NB4 (cell line): ENCODE data around the gene OTOP3.

ENCODE experiments used
- DNase-seq: peaks from one replicate; pipeline ENCODE4 v3.0.0; 2010; ENCODE audit warnings: low read depth
- H3K4me3 ChIP-seq: one replicate; pipeline ENCODE4 v1.5.1; 2011; ENCODE audit warnings: mild to moderate bottlenecking, low read depth, low read length, moderate library complexity
- CTCF ChIP-seq: IDR thresholded peaks from one replicate; pipeline ENCODE4 v1.5.1; 2012; ENCODE audit warnings: low read depth, low read length
- MAX ChIP-seq: IDR thresholded peaks from 2 replicates; pipeline ENCODE4 v1.6.1; 2011; ENCODE audit warnings: low read depth, low read length
- MYC ChIP-seq: IDR thresholded peaks from 2 replicates; pipeline ENCODE4 v1.6.1; 2011; ENCODE audit warnings: low read depth, low read length
- POLR2A ChIP-seq: IDR thresholded peaks from 2 replicates; pipeline ENCODE4 v1.6.1; 2011; ENCODE audit warnings: mild to moderate bottlenecking; ENCODE audit not compliant: insufficient read length; ENCODE audit errors: extremely low read depth

The OTOP3 gene

GRCh38 chr17:74957935-74958740 lies 22.4 kb downstream of the OTOP3 start:
- no peak overlapping the region for H3K4me3 ChIP-seq
- no peak for TF ChIP-seq POLR2A
- peak; percentile 32; the same call in 1 of the 2 replicates for TF ChIP-seq MAX
- TF ChIP-seq MYC, result no peak
- peak; percentile 91 for TF ChIP-seq CTCF
- peak; percentile 69 for DNase-seq

- TF ChIP-seq CTCF, result no peak
- TF ChIP-seq MYC, result no peak
- no peak for TF ChIP-seq MAX
- no peak for TF ChIP-seq POLR2A
- no peak for DNase-seq
- H3K4me3 ChIP-seq, result no peak overlapping the region
Measured at GRCh38 chr17:74959826-74960515, 24.3 kb downstream of the OTOP3 start.

GRCh38 chr17:74960570-74961342 lies 25.1 kb downstream of the OTOP3 start:
- no peak overlapping the region for H3K4me3 ChIP-seq
- TF ChIP-seq POLR2A (no peak), MYC (peak; percentile 91), MAX (peak; percentile 97), CTCF (peak; percentile 83)
- DNase-seq, result peak; percentile 81

- no peak for TF ChIP-seq MAX
- no peak for TF ChIP-seq POLR2A
- peak; percentile 55 for TF ChIP-seq CTCF
- no peak for TF ChIP-seq MYC
- peak; percentile 84 for DNase-seq
Measured at GRCh38 chr17:74961657-74962350, 26.1 kb downstream of the OTOP3 start.

GRCh38 chr17:74962622-74963394 lies 27.1 kb downstream of the OTOP3 start:
- no peak for TF ChIP-seq MYC
- TF ChIP-seq CTCF, result no peak
- TF ChIP-seq MAX, result no peak
- no peak for TF ChIP-seq POLR2A
- H3K4me3 ChIP-seq, result no peak overlapping the region

More at GRCh38 chr17:74961657-74962350, 26.1 kb downstream of the OTOP3 start:
- H3K4me3 ChIP-seq, result no peak overlapping the region

More at GRCh38 chr17:74962622-74963394, 27.1 kb downstream of the OTOP3 start:
- DNase-seq, result no peak
